ENCODE results near the gene FES.

FES gene

GRCh38 chr15:90851114-90851513 lies 33.2 kb upstream of the FES start:
- Mint-ChIP-seq H3K4me1 (peaks cover 25% of the 10 kb centered on the region), H3K4me3 (peak overlapping the region; percentile 41), H3K27me3 (peaks cover 13% of the 10 kb centered on the region), H3K9me3 (no peaks in the 10 kb centered on the region), H3K36me3 (ENCODE audit: insufficient read depth) (peaks cover 3% of the 10 kb centered on the region), H3K27ac (ENCODE audit: low read depth) (peak overlapping the region; percentile 91)
- DNase-seq (ENCODE audit: low spot score in 2 of 2) (no peak), ATAC-seq (replicated peaks; ENCODE audit: extremely low read depth, poor library complexity, severe bottlenecking) (peak; percentile 25)

- Mint-ChIP-seq H3K27me3 (peaks cover 13% of the 10 kb centered on the region), H3K4me3 (peak overlapping the region; percentile 41), H3K36me3 (ENCODE audit: insufficient read depth) (peaks cover 3% of the 10 kb centered on the region), H3K27ac (ENCODE audit: low read depth) (peak overlapping the region; percentile 91), H3K4me1 (peaks cover 32% of the 10 kb centered on the region), H3K9me3 (no peaks in the 10 kb centered on the region)
- no peak for ATAC-seq (replicated peaks; ENCODE audit: extremely low read depth, poor library complexity, severe bottlenecking)
- no peak for DNase-seq (ENCODE audit: low spot score in 2 of 2)
Observed at GRCh38 chr15:90851940-90852339, 32.4 kb upstream of the FES start.

GRCh38 chr15:90855139-90855538 lies 29.2 kb upstream of the FES start:
- ATAC-seq (replicated peaks; ENCODE audit: extremely low read depth, poor library complexity, severe bottlenecking): no peak
- peaks cover 34% of the 10 kb centered on the region for H3K4me1 Mint-ChIP-seq
- no peak for DNase-seq (ENCODE audit: low spot score in 2 of 2)
- no peaks in the 10 kb centered on the region for H3K9me3 Mint-ChIP-seq
- no peak overlapping the region for H3K4me3 Mint-ChIP-seq
- peaks cover 1% of the 10 kb centered on the region for H3K36me3 Mint-ChIP-seq (ENCODE audit: insufficient read depth)
- H3K27ac Mint-ChIP-seq (ENCODE audit: low read depth): no peak overlapping the region
- peaks cover 13% of the 10 kb centered on the region for H3K27me3 Mint-ChIP-seq

- ATAC-seq (replicated peaks; ENCODE audit: extremely low read depth, poor library complexity, severe bottlenecking): no peak
- H3K27ac Mint-ChIP-seq (ENCODE audit: low read depth): peak overlapping the region; percentile 61
- no peak overlapping the region for H3K4me3 Mint-ChIP-seq
- H3K36me3 Mint-ChIP-seq (ENCODE audit: insufficient read depth): peaks cover 1% of the 10 kb centered on the region
- no peak for DNase-seq (ENCODE audit: low spot score in 2 of 2)
- H3K27me3 Mint-ChIP-seq: no peaks in the 10 kb centered on the region
- H3K4me1 Mint-ChIP-seq: peaks cover 20% of the 10 kb centered on the region
- no peaks in the 10 kb centered on the region for H3K9me3 Mint-ChIP-seq
Observed at GRCh38 chr15:90857337-90857736, 27.0 kb upstream of the FES start.

- peaks cover 1% of the 10 kb centered on the region for H3K36me3 Mint-ChIP-seq (ENCODE audit: insufficient read depth)
- no peak for DNase-seq (ENCODE audit: low spot score in 2 of 2)
- H3K27me3 Mint-ChIP-seq: no peaks in the 10 kb centered on the region
- no peak overlapping the region for H3K27ac Mint-ChIP-seq (ENCODE audit: low read depth)
- no peak overlapping the region for H3K4me3 Mint-ChIP-seq
- H3K4me1 Mint-ChIP-seq: peaks cover 14% of the 10 kb centered on the region
- no peak for ATAC-seq (replicated peaks; ENCODE audit: extremely low read depth, poor library complexity, severe bottlenecking)
- no peaks in the 10 kb centered on the region for H3K9me3 Mint-ChIP-seq
Observed at GRCh38 chr15:90857883-90858443, 26.3 kb upstream of the FES start.

- Mint-ChIP-seq H3K4me1 (peaks cover 10% of the 10 kb centered on the region), H3K27ac (ENCODE audit: low read depth) (no peak overlapping the region), H3K27me3 (no peaks in the 10 kb centered on the region), H3K36me3 (ENCODE audit: insufficient read depth) (peaks cover under 1% of the 10 kb centered on the region), H3K4me3 (no peak overlapping the region), H3K9me3 (no peaks in the 10 kb centered on the region)
- no peak for ATAC-seq (replicated peaks; ENCODE audit: extremely low read depth, poor library complexity, severe bottlenecking)
- no peak for DNase-seq (ENCODE audit: low spot score in 2 of 2)
Observed at GRCh38 chr15:90859234-90860131, 24.8 kb upstream of the FES start.

- no peak overlapping the region for H3K27ac Mint-ChIP-seq (ENCODE audit: low read depth)
- DNase-seq (ENCODE audit: low spot score in 2 of 2): no peak
- ATAC-seq (replicated peaks; ENCODE audit: extremely low read depth, poor library complexity, severe bottlenecking): no peak
- H3K4me1 Mint-ChIP-seq: peaks cover 10% of the 10 kb centered on the region
- no peaks in the 10 kb centered on the region for H3K36me3 Mint-ChIP-seq (ENCODE audit: insufficient read depth)
- H3K9me3 Mint-ChIP-seq: no peaks in the 10 kb centered on the region
- H3K27me3 Mint-ChIP-seq: peaks cover 2% of the 10 kb centered on the region
- H3K4me3 Mint-ChIP-seq: no peak overlapping the region
Observed at GRCh38 chr15:90860450-90860849, 23.9 kb upstream of the FES start.

GRCh38 chr15:90860942-90861675 lies 23.2 kb upstream of the FES start:
- ATAC-seq (replicated peaks; ENCODE audit: extremely low read depth, poor library complexity, severe bottlenecking) (no peak), DNase-seq (ENCODE audit: low spot score in 2 of 2) (no peak)
- H3K4me3 Mint-ChIP-seq: no peak overlapping the region
- no peak overlapping the region for H3K27ac Mint-ChIP-seq (ENCODE audit: low read depth)
- peaks cover 10% of the 10 kb centered on the region for H3K4me1 Mint-ChIP-seq
- no peaks in the 10 kb centered on the region for H3K36me3 Mint-ChIP-seq (ENCODE audit: insufficient read depth)
- H3K27me3 Mint-ChIP-seq: peaks cover 9% of the 10 kb centered on the region
- no peaks in the 10 kb centered on the region for H3K9me3 Mint-ChIP-seq

GRCh38 chr15:90862487-90862886 lies 21.8 kb upstream of the FES start:
- DNase-seq (ENCODE audit: low spot score in 2 of 2): no peak
- H3K4me1 Mint-ChIP-seq: no peaks in the 10 kb centered on the region
- ATAC-seq (replicated peaks; ENCODE audit: extremely low read depth, poor library complexity, severe bottlenecking): no peak
- peaks cover 22% of the 10 kb centered on the region for H3K27me3 Mint-ChIP-seq
- H3K36me3 Mint-ChIP-seq (ENCODE audit: insufficient read depth): no peaks in the 10 kb centered on the region
- H3K4me3 Mint-ChIP-seq: no peak overlapping the region
- no peaks in the 10 kb centered on the region for H3K9me3 Mint-ChIP-seq
- H3K27ac Mint-ChIP-seq (ENCODE audit: low read depth): no peak overlapping the region

- DNase-seq (ENCODE audit: low spot score in 2 of 2): no peak
- ATAC-seq (replicated peaks; ENCODE audit: extremely low read depth, poor library complexity, severe bottlenecking): no peak
- H3K36me3 Mint-ChIP-seq (ENCODE audit: insufficient read depth): no peaks in the 10 kb centered on the region
- H3K4me1 Mint-ChIP-seq: peaks cover 3% of the 10 kb centered on the region
- peaks cover 26% of the 10 kb centered on the region for H3K27me3 Mint-ChIP-seq
- no peak overlapping the region for H3K27ac Mint-ChIP-seq (ENCODE audit: low read depth)
- H3K9me3 Mint-ChIP-seq: no peaks in the 10 kb centered on the region
- H3K4me3 Mint-ChIP-seq: no peak overlapping the region
Observed at GRCh38 chr15:90862964-90863778, 21.1 kb upstream of the FES start.

GRCh38 chr15:90863987-90864386 lies 20.3 kb upstream of the FES start:
- Mint-ChIP-seq H3K36me3 (ENCODE audit: insufficient read depth) (no peaks in the 10 kb centered on the region), H3K4me3 (no peak overlapping the region), H3K27ac (ENCODE audit: low read depth) (no peak overlapping the region), H3K27me3 (peaks cover 26% of the 10 kb centered on the region), H3K4me1 (peaks cover 8% of the 10 kb centered on the region), H3K9me3 (no peaks in the 10 kb centered on the region)
- DNase-seq (ENCODE audit: low spot score in 2 of 2) (no peak), ATAC-seq (replicated peaks; ENCODE audit: extremely low read depth, poor library complexity, severe bottlenecking) (no peak)

GRCh38 chr15:90864507-90864906 lies 19.8 kb upstream of the FES start:
- Mint-ChIP-seq H3K4me3 (no peak overlapping the region), H3K27ac (ENCODE audit: low read depth) (no peak overlapping the region), H3K36me3 (ENCODE audit: insufficient read depth) (no peaks in the 10 kb centered on the region), H3K4me1 (peaks cover 9% of the 10 kb centered on the region), H3K27me3 (peaks cover 26% of the 10 kb centered on the region), H3K9me3 (no peaks in the 10 kb centered on the region)
- ATAC-seq (replicated peaks; ENCODE audit: extremely low read depth, poor library complexity, severe bottlenecking): no peak
- DNase-seq (ENCODE audit: low spot score in 2 of 2): no peak

Measured in central memory CD8-positive, alpha-beta T cell (primary cell).